WTC11 (cell line): ENCODE measurements around the gene GIGYF2. TPM values are rescaled to one million over a fixed set of nuclear protein-coding genes. Genes with fewer than 3 reads are reported as not detected.

Experiments
- ATAC-seq: fragments of 200-7000 bp; cut with Tn5 transposase; 2 replicates; pipeline ENCODE4 v1.10.0; 2021; ENCODE audit warnings: mild to moderate bottlenecking, moderate library complexity
- CTCF ChIA-PET: fragments of 300-600 bp; sonication (Branson Sonifier 250); formaldehyde crosslinking; loops from one replicate; lab custom pipeline; 2021; ENCODE audit warnings: antibody characterized with exemption; lab: Charles Lee
- POLR2A ChIA-PET: fragments of 350-600 bp; sonication (Branson Sonifier 250); formaldehyde crosslinking; loops from one replicate; lab custom pipeline; 2021; ENCODE audit warnings: antibody characterized with exemption; lab: Charles Lee
- DNase-seq: peaks from one replicate; pipeline ENCODE4 v3.0.0; 2021; ENCODE audit warnings: low spot score
- H3K27ac Mint-ChIP-seq: 2 replicates; pipeline ENCODE4 v1.8.0; 2021; ENCODE audit warnings: mixed read lengths
- H3K27me3 Mint-ChIP-seq: 2 replicates; pipeline ENCODE4 v1.8.0; 2021; ENCODE audit warnings: low read depth, mild to moderate bottlenecking, moderate library complexity, mixed read lengths
- H3K36me3 Mint-ChIP-seq: 2 replicates; pipeline ENCODE4 v1.8.0; 2021; ENCODE audit warnings: mixed read lengths
- H3K4me1 Mint-ChIP-seq: 2 replicates; pipeline ENCODE4 v1.8.0; 2022; ENCODE audit warnings: mixed read lengths
- H3K4me3 Mint-ChIP-seq: 2 replicates; pipeline ENCODE4 v1.8.0; 2021; ENCODE audit warnings: mild to moderate bottlenecking, moderate library complexity, mixed read lengths
- H3K9me3 Mint-ChIP-seq: 2 replicates; pipeline ENCODE4 v1.8.0; 2021; ENCODE audit warnings: mixed read lengths
- ARID4B ChIP-seq: sonication (generic); formaldehyde crosslinking; IDR thresholded peaks from 2 replicates; pipeline ENCODE4 v1.8.0; 2023; ENCODE audit warnings: missing genetic modification reagents, mild to moderate bottlenecking, borderline replicate concordance
- CREB1 ChIP-seq: sonication (generic); formaldehyde crosslinking; IDR thresholded peaks from 2 replicates; pipeline ENCODE4 v1.8.0; 2023; ENCODE audit warnings: mild to moderate bottlenecking, missing genetic modification reagents
- CREM ChIP-seq: sonication (generic); formaldehyde crosslinking; IDR thresholded peaks from 2 replicates; pipeline ENCODE4 v1.8.1; 2022; ENCODE audit warnings: mild to moderate bottlenecking, missing genetic modification reagents, moderate library complexity
- ELF4 ChIP-seq: sonication (generic); formaldehyde crosslinking; IDR thresholded peaks from 2 replicates; pipeline ENCODE4 v1.8.1; 2022; ENCODE audit warnings: low read depth, mild to moderate bottlenecking, moderate library complexity, missing genetic modification reagents
- FOXJ3 ChIP-seq: sonication (generic); formaldehyde crosslinking; IDR thresholded peaks from 2 replicates; pipeline ENCODE4 v1.9.0; 2021; ENCODE audit warnings: missing genetic modification reagents, mild to moderate bottlenecking, borderline replicate concordance
- FOXK1 ChIP-seq: sonication (generic); formaldehyde crosslinking; IDR thresholded peaks from 2 replicates; pipeline ENCODE4 v1.8.0; 2022; ENCODE audit warnings: mild to moderate bottlenecking, moderate library complexity, missing genetic modification reagents
- HMGA2 ChIP-seq: fragments of 250-450 bp; sonication (Bioruptor Pico); IDR thresholded peaks from 2 replicates; pipeline ENCODE4 v1.4.0; 2021; ENCODE audit warnings: mild to moderate bottlenecking, moderate library complexity
- PRRX2 ChIP-seq: fragments of 250-450 bp; sonication (Bioruptor Pico); IDR thresholded peaks from 2 replicates; pipeline ENCODE4 v1.8.0; 2021; ENCODE audit warnings: mild to moderate bottlenecking
- RELA ChIP-seq: sonication (generic); formaldehyde crosslinking; IDR thresholded peaks from 2 replicates; pipeline ENCODE4 v1.8.1; 2022; ENCODE audit warnings: missing genetic modification reagents, mild to moderate bottlenecking, borderline replicate concordance
- RORB ChIP-seq: fragments of 250-450 bp; sonication (Bioruptor Pico); IDR thresholded peaks from 2 replicates; pipeline ENCODE4 v1.9.0; 2021; ENCODE audit warnings: mild to moderate bottlenecking
- USF1 ChIP-seq: sonication (generic); formaldehyde crosslinking; IDR thresholded peaks from 2 replicates; pipeline ENCODE4 v1.8.0; 2022; ENCODE audit warnings: mild to moderate bottlenecking, missing genetic modification reagents
- USF2 ChIP-seq: sonication (generic); formaldehyde crosslinking; IDR thresholded peaks from 2 replicates; pipeline ENCODE4 v1.8.1; 2023; ENCODE audit warnings: mild to moderate bottlenecking, missing genetic modification reagents, moderate library complexity
- ZBTB43 ChIP-seq: sonication (generic); formaldehyde crosslinking; IDR thresholded peaks from 2 replicates; pipeline ENCODE4 v1.8.1; 2023; ENCODE audit warnings: mild to moderate bottlenecking, missing genetic modification reagents
- ZNF396 ChIP-seq: fragments of 250-450 bp; sonication (Bioruptor Pico); IDR thresholded peaks from 2 replicates; pipeline ENCODE4 v1.8.0; 2021; ENCODE audit warnings: mild to moderate bottlenecking, moderate library complexity, borderline replicate concordance
- ZNF423 ChIP-seq: fragments of 250-450 bp; sonication (Bioruptor Pico); IDR thresholded peaks from 2 replicates; pipeline ENCODE4 v2.1.2; 2022; ENCODE audit warnings: mild to moderate bottlenecking, moderate library complexity
- ZNF532 ChIP-seq: fragments of 250-450 bp; sonication (Bioruptor Pico); IDR thresholded peaks from 2 replicates; pipeline ENCODE4 v1.9.0; 2021; ENCODE audit warnings: mild to moderate bottlenecking, borderline replicate concordance
- total RNA-seq: library from RNA; stranded (reverse); gene quantifications from 3 replicates; pipeline ENCODE4 v1.2.3, GENCODE V29; 2021
- TF ChIP-seq, protein P1 (sequence below): sonication (generic); formaldehyde crosslinking; IDR thresholded peaks from 2 replicates; pipeline ENCODE4 v1.8.1; 2022; ENCODE audit warnings: low read depth, mild to moderate bottlenecking, moderate library complexity, missing genetic modification reagents, borderline replicate concordance
- TF ChIP-seq, protein P2 (sequence below): sonication (generic); formaldehyde crosslinking; IDR thresholded peaks from 2 replicates; pipeline ENCODE4 v1.8.0; 2023; ENCODE audit warnings: mild to moderate bottlenecking, missing genetic modification reagents

Gene GIGYF2
- total RNA-seq, 1 experiment from 2014 or later, result 53.1 TPM

DNA sequence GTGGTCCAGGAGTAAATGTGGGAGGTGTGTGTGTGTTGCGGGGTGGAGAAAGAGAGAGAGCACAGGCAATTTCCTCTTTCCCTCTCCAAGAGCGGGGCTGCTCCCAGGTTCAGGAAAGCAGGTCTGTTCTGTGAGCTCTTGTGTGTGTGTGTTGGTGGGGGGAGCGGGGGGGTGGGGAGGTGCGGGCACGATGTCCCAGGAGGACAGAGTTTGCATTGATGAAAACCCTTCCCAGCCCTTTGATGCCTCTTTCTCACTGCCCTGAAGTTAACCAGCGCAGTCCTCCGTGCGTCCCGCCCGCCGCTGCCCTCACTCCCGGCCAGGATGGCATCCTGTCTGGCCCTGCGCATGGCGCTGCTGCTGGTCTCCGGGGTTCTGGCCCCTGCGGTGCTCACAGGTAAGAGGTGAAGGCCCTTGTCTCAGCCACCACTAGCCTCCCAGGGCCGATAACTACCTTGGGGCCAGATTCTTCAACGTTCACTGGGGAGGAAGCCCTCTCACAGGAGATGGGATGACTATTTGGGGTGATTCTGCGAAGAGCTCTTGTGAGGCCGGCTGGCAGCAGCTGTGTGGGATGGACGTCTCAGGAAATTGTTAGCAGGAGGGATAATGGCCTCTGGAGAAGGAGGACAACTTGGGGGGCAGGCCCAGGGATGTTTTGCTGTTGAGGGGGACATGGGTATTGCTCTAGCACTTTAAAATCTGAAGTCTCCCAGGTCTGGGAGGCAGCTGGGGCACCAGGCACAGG lies 173.1 kb downstream of the GIGYF2 start, which contains the start of gene SNORC (continued):
- no peak for TF ChIP-seq USF2 (CRISPR knock-in tag)
- TF ChIP-seq RORB (CRISPR knock-in tag), result no peak
- no peak for TF ChIP-seq CREM (CRISPR knock-in tag)
- TF ChIP-seq, protein P1, sequence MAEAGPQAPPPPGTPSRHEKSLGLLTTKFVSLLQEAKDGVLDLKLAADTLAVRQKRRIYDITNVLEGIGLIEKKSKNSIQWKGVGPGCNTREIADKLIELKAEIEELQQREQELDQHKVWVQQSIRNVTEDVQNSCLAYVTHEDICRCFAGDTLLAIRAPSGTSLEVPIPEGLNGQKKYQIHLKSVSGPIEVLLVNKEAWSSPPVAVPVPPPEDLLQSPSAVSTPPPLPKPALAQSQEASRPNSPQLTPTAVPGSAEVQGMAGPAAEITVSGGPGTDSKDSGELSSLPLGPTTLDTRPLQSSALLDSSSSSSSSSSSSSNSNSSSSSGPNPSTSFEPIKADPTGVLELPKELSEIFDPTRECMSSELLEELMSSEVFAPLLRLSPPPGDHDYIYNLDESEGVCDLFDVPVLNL, result no peak
- TF ChIP-seq RELA, result no peak
- TF ChIP-seq, all 79 proteins: peak for 0

- H3K27ac Mint-ChIP-seq, result no peak overlapping the region
- ATAC-seq, result no peak
- no peak overlapping the region for H3K4me3 Mint-ChIP-seq
- no peak for DNase-seq
- POLR2A ChIA-PET, result no interaction called here
- H3K27me3 Mint-ChIP-seq, result peaks cover 9% of the 10 kb centered on the region
- no peaks in the 10 kb centered on the region for H3K36me3 Mint-ChIP-seq
- H3K4me1 Mint-ChIP-seq, result peaks cover 4% of the 10 kb centered on the region; the same call in 1 of the 2 replicates
- CTCF ChIA-PET, result interaction anchor here (2.8 kb wide), 1 partner anchor 16 kb away, joined by 9 read pairs; no protein-coding TSS in a partner anchor
- H3K9me3 Mint-ChIP-seq, result no peaks in the 10 kb centered on the region
- TF ChIP-seq ZNF532 (CRISPR knock-in tag), result no peak
- no peak for TF ChIP-seq ZBTB43 (CRISPR knock-in tag)
- TF ChIP-seq ARID4B (CRISPR knock-in tag), result no peak
- TF ChIP-seq CREB1 (CRISPR knock-in tag), result no peak
- TF ChIP-seq HMGA2 (CRISPR knock-in tag), result no peak
- TF ChIP-seq, protein P2, sequence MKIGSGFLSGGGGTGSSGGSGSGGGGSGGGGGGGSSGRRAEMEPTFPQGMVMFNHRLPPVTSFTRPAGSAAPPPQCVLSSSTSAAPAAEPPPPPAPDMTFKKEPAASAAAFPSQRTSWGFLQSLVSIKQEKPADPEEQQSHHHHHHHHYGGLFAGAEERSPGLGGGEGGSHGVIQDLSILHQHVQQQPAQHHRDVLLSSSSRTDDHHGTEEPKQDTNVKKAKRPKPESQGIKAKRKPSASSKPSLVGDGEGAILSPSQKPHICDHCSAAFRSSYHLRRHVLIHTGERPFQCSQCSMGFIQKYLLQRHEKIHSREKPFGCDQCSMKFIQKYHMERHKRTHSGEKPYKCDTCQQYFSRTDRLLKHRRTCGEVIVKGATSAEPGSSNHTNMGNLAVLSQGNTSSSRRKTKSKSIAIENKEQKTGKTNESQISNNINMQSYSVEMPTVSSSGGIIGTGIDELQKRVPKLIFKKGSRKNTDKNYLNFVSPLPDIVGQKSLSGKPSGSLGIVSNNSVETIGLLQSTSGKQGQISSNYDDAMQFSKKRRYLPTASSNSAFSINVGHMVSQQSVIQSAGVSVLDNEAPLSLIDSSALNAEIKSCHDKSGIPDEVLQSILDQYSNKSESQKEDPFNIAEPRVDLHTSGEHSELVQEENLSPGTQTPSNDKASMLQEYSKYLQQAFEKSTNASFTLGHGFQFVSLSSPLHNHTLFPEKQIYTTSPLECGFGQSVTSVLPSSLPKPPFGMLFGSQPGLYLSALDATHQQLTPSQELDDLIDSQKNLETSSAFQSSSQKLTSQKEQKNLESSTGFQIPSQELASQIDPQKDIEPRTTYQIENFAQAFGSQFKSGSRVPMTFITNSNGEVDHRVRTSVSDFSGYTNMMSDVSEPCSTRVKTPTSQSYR (CRISPR knock-in tag), result no peak
- no peak for TF ChIP-seq USF1 (CRISPR knock-in tag)
- no peak for TF ChIP-seq ELF4
- no peak for TF ChIP-seq ZNF423 (CRISPR knock-in tag)
- no peak for TF ChIP-seq ZNF396 (CRISPR knock-in tag)
- TF ChIP-seq FOXJ3, result no peak
- no peak for TF ChIP-seq PRRX2
- TF ChIP-seq FOXK1, result no peak
These were observed 173.7 kb downstream of the GIGYF2 start for GRCh38 chr2:232870766-232871371.
